Tibial artery (tissue), 4 donors: ENCODE data around the gene EOLA2.
"Not testable (repeated sequence)": the region's sequence is repeated elsewhere in the genome, so short reads cannot be mapped to it uniquely, and the experiment has no call there.

Source experiments
- DNase-seq, 2 donors: peaks; one replicate each; pipeline ENCODE4 v3.0.0-alpha.2; 2019
- H3K27ac ChIP-seq, 2 donors: fragments of 200-600 bp; sonication (generic) in 1 of 2; 1 replicate in 1 of 2; 2 replicates in 1 of 2; pipeline ENCODE4 v1.5.1; 2018 to 2019; ENCODE audit warnings: mild to moderate bottlenecking in 1 of 2
- H3K27me3 ChIP-seq, 2 donors: fragments of 200-600 bp; sonication (generic) in 1 of 2; one replicate each; pipeline versions ENCODE4 v1.5.1 to v1.6.0; 2016 to 2019
- H3K36me3 ChIP-seq, 3 donors: fragments of 200-600 bp; sonication (generic) in 2 of 3; one replicate each; pipeline ENCODE4 v1.5.1; 2016 to 2019; ENCODE audit warnings: mild to moderate bottlenecking in 2 of 3
- H3K4me1 ChIP-seq, 4 donors: fragments of 200-600 bp; sonication (generic) in 2 of 4; 1 replicate in 3 of 4; 2 replicates in 1 of 4; pipeline ENCODE4 v1.5.1; 2016 to 2019
- H3K4me3 ChIP-seq, 2 donors: fragments of 200-600 bp; sonication (generic) in 1 of 2; 1 replicate in 1 of 2; 2 replicates in 1 of 2; pipeline ENCODE4 v1.5.1; 2018 to 2019; ENCODE audit warnings: mild to moderate bottlenecking in 2 of 2
- H3K9me3 ChIP-seq, 3 donors: fragments of 200-600 bp; sonication (generic) in 1 of 3; one replicate each; pipeline ENCODE4 v1.5.1; 2016 to 2019
- intact Hi-C: fragments of 100-400 bp; cut with DNase I; formaldehyde crosslinking; loops from one replicate; pipeline ENCODE4 v1.15.0; 2023; ENCODE audit warnings: low total_unique reads
- TF ChIP-seq, protein P1 (sequence below), 2 experiments: fragments of 200-600 bp in 1 of 2; fragments of 450-650 bp in 1 of 2; IDR thresholded peaks; one replicate each; pipeline ENCODE4 v1.5.1; 2017 to 2019; ENCODE audit warnings: antibody characterized with exemption in 2 of 2, mild to moderate bottlenecking in 1 of 2, moderate library complexity in 1 of 2

Gene EOLA2

DNA sequence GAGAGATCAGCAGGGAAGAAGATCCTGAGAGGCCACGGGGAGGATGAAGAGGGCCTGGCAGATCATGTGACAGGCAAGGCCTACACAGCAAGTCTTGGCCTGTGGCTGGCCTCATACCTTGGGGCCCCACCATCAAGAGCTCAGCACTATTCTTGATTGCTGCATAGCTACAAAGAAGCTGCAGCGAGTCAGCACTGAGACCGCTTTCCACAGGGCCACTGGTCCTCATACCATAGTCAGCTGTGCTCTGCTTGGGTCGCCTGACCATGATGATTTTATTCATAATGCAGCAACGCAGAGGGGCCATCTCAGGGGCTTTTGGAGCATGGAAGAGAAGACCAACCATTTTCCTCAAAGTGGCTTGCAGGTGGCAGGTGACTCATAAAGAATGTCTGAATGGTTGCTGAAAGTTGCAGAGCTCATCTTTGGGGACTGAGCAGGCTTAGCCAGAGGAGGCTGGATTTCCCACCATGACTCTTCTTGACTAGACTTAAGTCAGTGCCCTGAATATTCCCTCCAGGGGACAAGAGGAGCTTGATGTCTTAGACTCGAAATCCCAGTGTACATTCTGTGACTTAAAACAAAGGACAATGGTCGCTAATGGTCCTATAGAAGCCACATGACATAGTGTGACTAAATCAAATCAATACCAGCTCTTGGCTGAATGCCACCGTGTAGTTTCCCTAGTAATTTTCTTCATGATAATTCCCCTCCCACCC lies 10.9 kb downstream of the EOLA2 start:
- intact Hi-C loops, DNase-seq, H3K9me3 ChIP-seq: not testable (repeated sequence)

DNA sequence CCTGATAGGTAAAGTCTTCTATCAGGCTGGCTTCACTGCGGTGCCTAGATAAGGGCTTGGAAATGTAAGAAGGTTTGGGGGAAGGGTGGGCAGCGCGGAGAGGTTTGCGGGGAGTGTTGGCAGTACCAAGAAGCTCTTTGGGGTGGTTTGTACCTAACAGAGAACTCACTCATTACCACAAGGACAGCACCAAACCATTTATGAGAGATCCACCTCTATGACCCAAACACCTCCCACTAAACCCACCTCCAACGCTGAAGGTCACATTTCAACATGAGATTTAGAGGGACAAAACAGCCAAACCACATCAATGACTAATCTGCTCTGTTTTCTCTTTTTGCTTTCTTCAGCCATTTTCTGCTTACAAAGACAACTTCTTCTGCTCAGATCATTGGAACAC lies 13.9 kb downstream of the EOLA2 start:
- H3K9me3 ChIP-seq, H3K4me3 ChIP-seq, H3K27me3 ChIP-seq, H3K4me1 ChIP-seq, intact Hi-C loops, H3K27ac ChIP-seq, DNase-seq, H3K36me3 ChIP-seq: not testable (repeated sequence)

More for the DNA sequence above, 10.9 kb downstream of the EOLA2 start:
- not testable (repeated sequence) for H3K36me3 ChIP-seq, H3K4me1 ChIP-seq, H3K27me3 ChIP-seq, H3K4me3 ChIP-seq, H3K27ac ChIP-seq

DNA sequence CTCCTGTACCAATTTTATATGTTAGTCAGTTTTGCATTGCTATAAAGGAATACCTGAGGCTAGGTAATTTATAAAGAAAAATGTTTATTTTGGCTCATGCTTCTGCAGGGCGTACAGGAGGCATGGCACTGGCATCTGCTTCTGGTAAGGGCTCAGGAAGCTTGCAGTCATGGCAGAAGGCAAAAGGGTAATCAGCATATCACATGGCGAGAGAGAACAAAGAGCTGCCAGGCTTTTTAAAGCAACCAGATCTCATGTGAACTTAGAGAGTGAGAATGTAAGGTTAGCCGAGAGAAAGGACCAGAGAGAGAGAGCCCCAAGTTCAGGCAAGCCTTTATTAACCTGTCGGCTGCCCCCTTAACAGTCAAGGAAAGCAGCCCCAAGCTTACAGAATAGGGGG lies 14.5 kb downstream of the EOLA2 start:
- H3K27me3 ChIP-seq, H3K36me3 ChIP-seq, H3K4me1 ChIP-seq, intact Hi-C loops, DNase-seq, H3K27ac ChIP-seq, H3K9me3 ChIP-seq, H3K4me3 ChIP-seq: not testable (repeated sequence)

DNA sequence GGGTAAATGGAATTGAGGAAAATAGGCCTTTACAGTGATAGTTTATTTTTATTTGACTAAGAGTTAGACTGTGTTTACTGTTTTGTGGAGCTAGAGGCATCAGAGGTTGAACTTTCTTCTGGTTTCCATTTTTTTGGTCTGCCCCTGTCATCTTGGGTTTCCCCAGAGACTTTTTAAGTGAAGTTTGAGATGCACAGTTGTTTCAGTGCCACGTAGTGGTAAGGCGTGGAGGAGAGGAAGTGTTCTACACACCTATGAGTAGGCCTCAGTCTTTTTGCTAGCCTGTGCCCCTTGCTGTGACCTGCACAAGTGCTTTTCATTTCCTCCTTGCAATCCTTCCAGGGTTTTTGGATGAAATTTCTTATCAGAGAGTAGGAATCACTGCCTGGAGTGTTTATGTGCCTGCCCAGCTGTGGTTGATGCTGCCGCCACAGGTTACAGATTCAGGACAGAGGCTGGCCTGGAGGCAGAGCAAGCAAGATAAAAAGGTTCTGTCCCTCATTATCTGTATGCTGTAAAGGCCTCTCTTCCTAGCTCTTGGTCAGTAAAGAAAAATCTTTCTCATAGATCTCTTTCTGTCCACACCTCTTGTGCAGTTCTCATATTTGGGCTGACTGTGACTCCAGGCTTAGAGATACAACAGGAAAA lies 21.4 kb downstream of the EOLA2 start:
- no peak for DNase-seq
- TF ChIP-seq, protein P1, sequence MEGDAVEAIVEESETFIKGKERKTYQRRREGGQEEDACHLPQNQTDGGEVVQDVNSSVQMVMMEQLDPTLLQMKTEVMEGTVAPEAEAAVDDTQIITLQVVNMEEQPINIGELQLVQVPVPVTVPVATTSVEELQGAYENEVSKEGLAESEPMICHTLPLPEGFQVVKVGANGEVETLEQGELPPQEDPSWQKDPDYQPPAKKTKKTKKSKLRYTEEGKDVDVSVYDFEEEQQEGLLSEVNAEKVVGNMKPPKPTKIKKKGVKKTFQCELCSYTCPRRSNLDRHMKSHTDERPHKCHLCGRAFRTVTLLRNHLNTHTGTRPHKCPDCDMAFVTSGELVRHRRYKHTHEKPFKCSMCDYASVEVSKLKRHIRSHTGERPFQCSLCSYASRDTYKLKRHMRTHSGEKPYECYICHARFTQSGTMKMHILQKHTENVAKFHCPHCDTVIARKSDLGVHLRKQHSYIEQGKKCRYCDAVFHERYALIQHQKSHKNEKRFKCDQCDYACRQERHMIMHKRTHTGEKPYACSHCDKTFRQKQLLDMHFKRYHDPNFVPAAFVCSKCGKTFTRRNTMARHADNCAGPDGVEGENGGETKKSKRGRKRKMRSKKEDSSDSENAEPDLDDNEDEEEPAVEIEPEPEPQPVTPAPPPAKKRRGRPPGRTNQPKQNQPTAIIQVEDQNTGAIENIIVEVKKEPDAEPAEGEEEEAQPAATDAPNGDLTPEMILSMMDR (IDR thresholded peaks at IDR 0.05): no peak
- Histone ChIP-seq H3K4me3 (no peak overlapping the region), H3K27me3 (no peaks in the 10 kb centered on the region), H3K4me1 (no peaks in the 10 kb centered on the region), H3K9me3 (peaks cover 0 to 4% (median 0%) of the 10 kb centered on the region in 3 donors), H3K36me3 (no peaks in the 10 kb centered on the region), H3K27ac (no peak overlapping the region)
- intact Hi-C loops: no loop called here

DNA sequence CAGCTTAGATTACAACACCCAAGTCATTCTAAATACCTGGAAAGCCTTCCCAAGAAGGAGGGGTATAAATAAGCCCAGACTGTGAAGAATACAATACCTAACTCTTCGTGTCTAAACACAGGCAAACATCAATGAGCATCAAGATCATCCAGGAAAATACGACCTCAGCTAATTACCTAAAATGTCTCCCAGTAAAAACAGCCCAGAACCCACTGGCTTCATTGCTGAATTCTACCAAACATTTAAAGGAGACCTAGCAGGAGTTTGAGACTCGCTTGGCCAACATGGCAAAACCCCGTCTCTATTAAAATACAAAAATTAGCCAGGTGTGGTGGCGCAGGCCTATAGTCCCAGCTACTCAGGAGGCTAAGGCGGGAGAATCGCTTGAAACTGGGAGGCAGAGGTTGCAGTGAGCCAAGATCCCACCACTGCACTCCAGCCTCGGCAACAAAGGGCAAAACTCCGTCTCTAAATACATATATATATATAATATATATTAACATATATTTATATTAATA lies 28.1 kb downstream of the EOLA2 start:
- Histone ChIP-seq H3K27me3 (no peaks in the 10 kb centered on the region), H3K9me3 (peaks cover 0 to 4% (median 0%) of the 10 kb centered on the region in 3 donors), H3K4me3 (no peak overlapping the region), H3K27ac (no peak overlapping the region), H3K4me1 (no peaks in the 10 kb centered on the region), H3K36me3 (no peaks in the 10 kb centered on the region)
- TF ChIP-seq, protein P1 (IDR thresholded peaks at IDR 0.05): no peak
- intact Hi-C loops: no loop called here
- no peak for DNase-seq

DNA sequence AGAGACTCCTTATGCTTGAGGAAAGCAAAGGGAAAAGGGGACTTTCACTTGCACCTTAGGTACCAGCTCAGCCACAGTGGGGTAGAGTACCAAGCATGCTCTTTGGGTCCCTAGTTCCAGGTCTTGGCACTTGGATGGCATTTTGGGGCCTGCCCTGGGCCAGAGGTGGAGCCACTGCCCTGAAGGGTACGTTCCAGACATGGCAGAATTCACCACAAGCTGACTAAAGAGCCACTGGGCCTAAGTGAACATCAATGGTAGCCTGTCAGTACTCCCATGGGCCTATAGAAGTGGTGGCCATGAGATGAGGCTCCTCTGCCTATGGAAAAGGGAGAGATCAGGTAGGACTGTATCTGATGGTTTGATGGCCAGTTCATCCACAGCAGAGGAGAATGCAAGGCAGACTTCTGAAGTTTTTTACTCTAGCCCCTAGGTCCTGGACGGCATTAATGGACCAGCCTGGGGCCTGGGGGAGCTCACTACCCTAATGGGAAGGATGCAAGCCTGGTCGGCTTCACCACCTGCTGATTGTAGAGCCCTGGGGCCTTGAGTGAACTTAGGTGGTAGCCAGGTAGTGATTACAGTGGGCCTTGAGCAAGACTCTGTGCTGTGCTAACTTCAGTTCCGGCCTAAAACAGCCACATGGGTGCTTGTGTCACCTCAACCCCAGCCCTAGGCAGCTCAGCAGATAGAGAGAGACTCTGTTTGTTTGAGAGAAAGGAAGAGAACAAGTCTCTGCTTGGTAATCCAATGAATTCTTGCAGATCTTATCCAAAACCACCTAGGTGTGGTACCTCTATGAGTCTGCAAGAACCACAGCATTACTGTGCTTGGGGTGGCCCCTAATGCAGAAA lies 28.7 kb downstream of the EOLA2 start:
- intact Hi-C loops: no loop called here
- H3K9me3 ChIP-seq: peaks cover 0 to 4% (median 0%) of the 10 kb centered on the region in 3 donors
- H3K27me3 ChIP-seq: no peaks in the 10 kb centered on the region
- no peak overlapping the region for H3K27ac ChIP-seq
- H3K36me3 ChIP-seq: no peaks in the 10 kb centered on the region
- H3K4me1 ChIP-seq: no peaks in the 10 kb centered on the region
- H3K4me3 ChIP-seq: no peak overlapping the region
- TF ChIP-seq, protein P1 (IDR thresholded peaks at IDR 0.05): no peak
- no peak for DNase-seq
